Activated effector memory CD4-positive, alpha-beta T cell treated with anti-CD3 and anti-CD28 coated beads, Interleukin-2, amount 50 U/mL, for 16 hours (primary cell): Measurements from ENCODE around the gene ZNF319.

ENCODE experiments used
- DNase-seq: peaks from one replicate; pipeline ENCODE4 v3.0.0-alpha.2; 2020

The ZNF319 gene

GRCh38 chr16:58036943-58037342 lies 36.5 kb upstream of the ZNF319 start:
- no peak for DNase-seq

- no peak for DNase-seq
These were observed 35.1 kb upstream of the ZNF319 start for GRCh38 chr16:58035356-58036170.

GRCh38 chr16:58034774-58035173 lies 34.3 kb upstream of the ZNF319 start:
- DNase-seq, result no peak

- no peak for DNase-seq
These were observed 33.7 kb upstream of the ZNF319 start for GRCh38 chr16:58034128-58034685.

- no peak for DNase-seq
These were observed 32.3 kb upstream of the ZNF319 start for GRCh38 chr16:58032710-58033293.

- DNase-seq, result no peak
These were observed 30.7 kb upstream of the ZNF319 start for GRCh38 chr16:58031016-58031800.

GRCh38 chr16:58030136-58030840 lies 29.8 kb upstream of the ZNF319 start:
- DNase-seq, result no peak

GRCh38 chr16:58029410-58029809 lies 28.9 kb upstream of the ZNF319 start:
- DNase-seq, result no peak

- no peak for DNase-seq
These were observed 28.1 kb upstream of the ZNF319 start for GRCh38 chr16:58028541-58029070.

- no peak for DNase-seq
These were observed 27.5 kb upstream of the ZNF319 start for GRCh38 chr16:58027916-58028455.

- DNase-seq, result no peak
These were observed 26.9 kb upstream of the ZNF319 start for GRCh38 chr16:58027161-58027915.

GRCh38 chr16:58026705-58027160 lies 26.3 kb upstream of the ZNF319 start:
- no peak for DNase-seq

GRCh38 chr16:58026139-58026704 lies 25.8 kb upstream of the ZNF319 start:
- DNase-seq, result no peak

- peak; percentile 88 for DNase-seq
These were observed 25.1 kb upstream of the ZNF319 start, which contains the start of gene MMP15 for GRCh38 chr16:58025351-58026138. Gene MMP15 (plus strand): TSS chr16:58025754. CDS start chr16:58026351, 597 bp downstream.

- DNase-seq, result no peak
These were observed 24.2 kb upstream of the ZNF319 start for GRCh38 chr16:58024486-58025350.

- no peak for DNase-seq
These were observed 22.3 kb upstream of the ZNF319 start for GRCh38 chr16:58022601-58023371.

GRCh38 chr16:58021661-58022551 lies 21.4 kb upstream of the ZNF319 start:
- no peak for DNase-seq
